NCI-H460 (cell line): ENCODE results near the gene PROM2. TPM values are rescaled to one million over a fixed set of nuclear protein-coding genes. Genes with fewer than 3 reads are reported as not detected.

Experiments used
- DNase-seq: peaks from one replicate; pipeline ENCODE4 v3.0.0-alpha.2; 2016; ENCODE audit warnings: low read depth; ENCODE audit errors: extremely low read depth
- total RNA-seq: library from RNA; depleted of rRNA; stranded (reverse); fragments of >200 nt; shearing (Covaris generic); gene quantifications from 2 replicates; pipeline ENCODE4 v1.2.3, GENCODE V29; 2014

PROM2 gene
- total RNA-seq, 1 experiment from 2014 or later, result 0.15 TPM

DNA sequence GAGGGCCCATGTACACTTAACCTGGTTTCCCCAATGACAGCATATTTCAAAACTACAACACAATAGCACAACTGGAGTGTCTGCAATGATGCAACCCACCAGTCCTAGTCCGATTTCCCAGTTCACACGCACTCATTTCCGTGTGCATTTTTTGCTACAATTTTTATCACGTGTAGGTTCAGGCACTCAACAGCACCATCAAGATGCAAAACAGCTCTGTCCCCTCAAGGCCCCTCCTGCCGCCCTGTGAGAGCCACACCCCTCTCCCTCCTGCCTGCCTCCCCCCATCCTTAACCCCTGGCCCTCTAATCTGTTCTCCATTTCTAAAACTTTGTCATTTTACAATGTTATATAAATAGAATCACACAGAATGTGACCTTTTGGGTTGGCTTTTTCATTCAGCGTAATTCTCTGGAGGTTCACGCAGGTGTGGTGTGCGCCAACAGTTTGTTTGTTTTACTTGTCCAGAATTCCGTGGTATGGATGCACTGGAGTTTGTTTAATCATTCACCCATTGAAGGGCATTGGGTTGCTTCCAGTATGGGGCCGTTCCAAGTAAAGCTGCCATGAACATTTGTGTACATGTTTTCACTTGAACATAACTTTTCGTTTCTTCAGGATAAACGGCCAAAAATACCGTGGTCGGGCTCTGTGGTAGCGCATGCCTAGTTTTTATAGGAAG is 31.3 kb downstream of the PROM2 start:
- DNase-seq, result no peak

DNA sequence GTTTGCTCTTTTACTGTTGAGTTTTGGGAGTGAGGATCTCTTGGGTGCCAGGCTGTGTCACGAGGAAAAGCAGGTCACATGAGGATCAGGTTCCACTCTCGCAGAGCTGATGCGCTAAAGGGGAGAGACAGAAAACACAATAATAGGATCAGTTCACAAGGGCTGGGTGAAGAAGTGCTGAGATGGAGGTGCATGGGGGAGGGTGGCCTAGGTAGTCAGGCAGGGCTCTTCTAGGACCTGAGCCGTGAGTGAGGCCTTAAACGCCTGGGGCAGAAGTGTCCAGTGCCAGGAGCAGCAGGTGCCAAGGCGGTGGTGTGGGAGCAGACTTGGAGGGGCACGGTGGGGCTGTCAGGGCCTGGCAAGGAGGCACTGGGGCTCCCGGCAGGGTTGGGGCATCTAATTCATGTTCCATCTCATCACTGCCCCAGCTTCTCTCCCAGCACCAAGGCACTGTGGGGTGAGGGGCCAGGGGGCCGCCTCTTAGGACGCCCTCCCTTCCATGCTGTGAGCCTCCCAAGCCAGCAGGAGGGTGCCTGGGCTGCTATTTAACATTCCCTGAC is 32.2 kb downstream of the PROM2 start:
- no peak for DNase-seq

DNA sequence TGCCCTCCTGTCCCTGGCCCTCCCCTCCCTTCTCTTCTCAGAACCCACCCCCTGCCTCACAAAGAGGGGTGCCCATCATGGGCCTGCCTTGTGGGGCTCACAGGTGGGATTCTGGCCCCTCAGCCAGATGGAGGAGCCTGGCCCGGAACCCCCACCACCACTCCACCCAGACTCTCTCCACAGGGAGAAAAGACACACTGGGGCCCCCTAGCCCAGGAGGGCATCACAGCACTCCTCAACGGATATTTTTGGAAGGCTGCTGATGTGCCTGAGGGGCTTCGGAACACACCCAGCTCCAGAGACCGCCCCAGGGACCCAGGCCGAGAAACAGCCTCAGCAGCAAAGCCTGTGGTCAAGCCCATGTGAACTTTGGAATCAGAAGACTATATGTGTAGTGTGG is 32.8 kb downstream of the PROM2 start:
- DNase-seq, result no peak

DNA sequence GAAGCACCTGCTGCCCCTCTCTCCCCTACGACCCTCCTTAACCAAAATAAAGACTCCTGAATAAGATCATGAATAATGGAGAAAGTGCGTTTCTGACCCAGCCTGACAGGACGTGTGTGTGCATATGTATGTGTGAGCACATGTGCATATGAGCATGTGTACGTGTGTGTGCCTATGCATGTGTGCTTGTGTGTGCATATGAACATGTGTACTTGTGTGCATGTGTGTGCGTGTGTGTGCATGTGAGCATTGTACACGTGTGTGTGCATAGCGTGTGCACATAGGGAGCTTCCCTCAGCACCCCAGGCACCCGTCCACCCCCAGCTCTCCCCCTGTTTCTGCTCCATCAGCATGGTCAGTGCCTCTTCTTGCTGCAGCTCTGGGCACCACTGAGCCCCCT is 33.6 kb downstream of the PROM2 start:
- DNase-seq, result no peak

DNA sequence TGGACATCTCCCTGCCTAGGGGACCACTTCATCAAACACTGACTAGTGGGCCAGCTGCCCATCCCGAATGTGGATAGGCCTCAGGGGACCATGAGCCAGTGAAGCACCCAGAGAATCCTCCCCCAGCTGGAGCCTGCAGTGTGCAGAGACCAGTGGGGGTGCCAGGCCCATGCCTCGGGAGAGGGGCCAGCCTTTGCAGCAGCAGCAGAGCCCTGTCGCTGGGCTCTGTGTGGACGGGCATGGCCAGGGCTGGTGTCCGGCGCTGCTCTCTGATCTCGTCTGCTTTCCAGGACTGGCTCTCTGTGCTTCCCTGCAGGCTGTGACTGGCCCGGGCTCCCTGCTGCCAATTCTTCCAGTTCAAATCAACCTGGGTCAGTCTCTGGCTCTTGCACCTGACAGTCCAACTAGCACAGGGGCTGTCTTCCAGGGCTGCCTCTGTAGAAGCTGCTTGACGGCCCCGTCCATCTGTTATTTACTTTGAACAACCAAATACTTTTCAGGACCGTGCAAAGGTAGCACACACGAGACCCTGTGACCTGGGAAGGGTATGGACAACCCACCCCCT is 34.3 kb downstream of the PROM2 start:
- DNase-seq, result no peak

DNA sequence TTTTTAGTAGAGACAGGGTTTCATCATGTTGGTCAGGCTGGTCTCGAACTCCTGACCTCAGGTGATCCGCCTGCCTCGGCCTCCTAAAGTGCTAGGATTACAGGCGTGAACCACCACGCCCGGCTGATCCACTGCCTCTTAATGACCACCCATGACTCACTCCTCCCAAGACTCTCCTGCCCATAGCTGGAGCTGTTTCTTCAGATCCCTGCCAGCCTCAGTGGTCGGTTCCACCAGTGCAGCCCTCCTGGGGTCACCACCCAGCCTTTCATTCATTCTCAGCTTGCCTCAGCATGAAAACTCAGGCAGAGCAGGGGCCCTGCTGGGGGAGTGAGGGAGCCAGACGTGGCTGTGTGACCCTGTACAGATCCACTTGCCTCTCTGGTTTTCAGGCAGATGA is 35.4 kb downstream of the PROM2 start:
- DNase-seq, result no peak

DNA sequence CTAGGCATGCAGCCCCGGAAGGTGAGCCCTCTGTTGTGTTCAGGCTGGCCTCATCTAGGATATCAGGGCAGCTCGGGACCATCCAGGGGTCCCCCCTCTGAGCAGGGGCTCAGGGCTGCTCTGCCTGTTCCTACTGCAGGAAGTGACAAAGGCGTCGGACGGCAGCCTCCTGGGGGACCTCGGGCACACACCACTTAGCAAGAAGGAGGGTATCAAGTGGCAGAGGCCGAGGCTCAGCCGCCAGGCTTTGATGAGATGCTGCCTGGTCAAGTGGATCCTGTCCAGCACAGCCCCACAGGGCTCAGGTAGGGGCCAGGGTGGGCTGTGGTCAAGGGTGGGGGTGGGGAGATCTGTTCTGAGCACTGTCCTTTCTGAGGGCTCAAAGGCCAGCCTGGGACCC is 36.0 kb downstream of the PROM2 start:
- no peak for DNase-seq

DNA sequence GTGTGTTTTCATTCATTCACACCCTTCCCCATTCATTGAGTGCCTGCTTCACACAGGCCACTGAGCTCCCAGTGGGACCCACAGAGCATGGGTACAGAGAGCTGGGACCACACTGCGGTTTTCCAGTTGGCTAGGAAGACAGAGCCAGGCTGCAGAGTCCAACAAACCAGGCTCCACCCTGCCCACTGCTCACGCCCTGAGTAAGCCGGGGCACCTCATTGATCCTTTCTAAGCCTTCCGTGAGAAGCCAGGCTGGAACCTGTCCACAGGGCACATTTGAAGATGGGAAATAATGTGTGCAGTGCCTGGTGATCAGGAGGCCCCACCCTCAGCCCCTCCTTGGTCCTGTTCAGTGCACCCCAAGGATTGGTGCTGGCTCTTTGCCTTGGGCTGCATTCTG is 36.4 kb downstream of the PROM2 start:
- no peak for DNase-seq

DNA sequence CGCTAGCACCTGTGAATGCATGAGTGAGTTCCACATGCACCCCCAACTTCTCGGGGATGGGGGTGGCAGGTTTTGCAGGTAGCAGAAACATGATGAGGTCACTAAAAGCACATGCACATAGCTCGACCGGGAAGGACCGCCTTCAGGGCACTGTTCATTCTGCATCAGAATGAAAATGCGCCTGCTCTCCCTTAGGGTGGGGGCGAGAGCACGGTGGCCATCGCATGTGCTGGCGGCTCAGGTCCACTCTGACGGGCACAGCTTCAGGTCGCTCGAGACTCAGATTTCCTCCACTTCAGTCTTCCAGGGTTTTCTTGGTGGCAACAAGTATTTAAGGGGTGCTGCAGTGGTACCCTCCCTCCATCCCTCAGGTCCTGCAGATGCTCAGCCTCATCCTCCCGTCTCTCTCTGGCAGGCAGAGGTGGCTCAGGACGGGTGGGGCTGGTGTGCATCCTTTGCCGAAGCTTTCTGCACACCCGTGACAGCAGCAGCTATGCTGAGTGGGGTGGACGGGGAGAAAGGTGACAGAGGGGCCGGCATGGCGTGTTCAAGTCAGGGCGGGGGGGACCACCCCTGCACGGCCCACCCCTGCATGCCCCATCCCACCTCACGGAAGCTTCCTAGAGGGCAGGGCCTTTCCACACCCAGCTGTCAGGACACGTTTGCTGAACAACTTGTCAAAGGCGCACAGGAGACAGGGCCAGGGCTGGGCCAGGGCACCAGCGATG is 37.7 kb downstream of the PROM2 start:
- no peak for DNase-seq

DNA sequence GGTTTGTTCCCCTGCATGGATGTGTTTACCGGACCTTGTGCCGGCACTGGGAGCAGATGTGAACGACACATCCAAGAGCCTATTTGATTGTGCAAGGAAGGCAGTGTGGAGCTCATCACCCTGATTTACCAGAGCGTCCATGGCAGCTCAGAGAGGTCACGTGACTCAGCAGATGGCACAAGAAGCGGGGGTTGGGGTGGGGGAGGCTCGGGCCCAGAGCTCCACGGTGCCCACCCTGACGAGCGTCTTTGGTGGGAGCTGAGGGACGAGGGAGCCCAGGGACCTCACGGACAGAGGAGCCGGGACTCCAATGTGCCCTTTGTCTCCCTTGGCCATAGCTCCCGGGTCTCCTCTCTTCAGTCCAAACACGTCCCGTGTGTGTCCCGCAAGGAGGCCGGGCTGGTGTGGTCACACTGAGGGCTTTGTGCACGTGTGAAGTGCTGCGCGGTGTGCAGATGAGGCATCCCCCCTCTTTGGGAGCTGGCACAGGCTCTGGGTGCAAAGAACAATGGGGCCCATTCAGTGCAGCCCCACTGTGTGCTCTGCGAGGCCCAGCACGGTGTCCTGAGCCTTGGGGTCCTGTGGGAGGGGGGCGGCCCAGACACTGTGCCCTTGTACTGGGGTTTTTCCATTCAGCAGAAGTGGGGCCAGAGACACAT is 38.4 kb downstream of the PROM2 start:
- DNase-seq, result no peak

DNA sequence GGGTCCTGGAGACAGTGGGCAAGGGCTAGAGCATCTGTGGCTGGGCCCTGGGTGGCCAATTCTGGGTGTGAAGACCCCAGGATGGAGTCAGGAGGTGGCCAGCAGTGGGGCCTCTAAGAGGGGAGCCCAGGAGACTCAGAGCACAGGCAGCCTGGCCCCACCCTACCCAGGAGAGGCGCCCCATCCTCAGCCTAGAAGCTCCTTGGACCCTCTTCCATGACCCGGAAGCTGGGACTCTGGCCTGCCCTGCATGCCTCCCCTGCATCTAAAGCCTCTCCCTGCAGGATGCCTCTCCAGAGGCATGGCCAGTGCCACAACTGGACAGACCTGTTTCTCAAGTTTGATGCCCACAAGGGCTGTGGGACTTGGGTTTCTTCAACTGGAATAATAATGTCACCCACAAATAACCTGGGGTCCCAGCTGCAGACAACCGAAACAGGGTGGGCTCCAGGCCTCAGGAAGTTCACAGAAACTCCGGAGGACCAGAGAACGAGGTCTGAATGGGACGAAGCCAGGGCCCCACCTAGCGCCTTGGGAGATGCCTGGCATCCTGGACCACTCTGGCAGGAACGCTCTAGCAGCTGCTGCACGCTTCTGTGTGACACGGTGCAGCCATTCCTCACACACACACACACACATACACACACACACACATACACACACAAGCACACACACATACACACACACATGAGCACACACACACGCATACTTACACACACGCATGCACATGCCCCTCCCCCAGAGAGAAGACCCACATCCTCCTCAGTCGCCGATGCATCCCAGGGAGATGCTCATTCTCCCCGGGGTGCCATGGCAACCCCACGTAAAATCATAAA is 39.3 kb downstream of the PROM2 start:
- DNase-seq, result no peak

DNA sequence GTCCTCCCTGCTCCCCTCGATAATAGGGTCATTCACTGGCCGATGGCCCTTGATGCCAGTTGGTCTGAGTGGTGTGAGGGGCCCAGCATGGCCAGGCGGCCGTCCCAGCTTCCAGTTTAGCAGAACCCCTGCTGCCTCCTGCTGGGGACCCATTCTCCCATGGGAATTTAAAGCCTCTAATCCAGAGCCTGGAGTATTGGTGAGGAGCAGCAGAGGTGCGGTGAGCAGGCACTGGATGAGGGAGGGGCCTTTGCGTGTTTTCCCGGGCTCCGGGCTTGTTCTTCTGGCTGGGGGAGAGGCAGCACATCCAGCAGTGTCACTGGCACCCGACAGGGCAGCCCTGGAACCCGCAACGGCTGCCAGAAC is 40.3 kb downstream of the PROM2 start:
- DNase-seq, result no peak

DNA sequence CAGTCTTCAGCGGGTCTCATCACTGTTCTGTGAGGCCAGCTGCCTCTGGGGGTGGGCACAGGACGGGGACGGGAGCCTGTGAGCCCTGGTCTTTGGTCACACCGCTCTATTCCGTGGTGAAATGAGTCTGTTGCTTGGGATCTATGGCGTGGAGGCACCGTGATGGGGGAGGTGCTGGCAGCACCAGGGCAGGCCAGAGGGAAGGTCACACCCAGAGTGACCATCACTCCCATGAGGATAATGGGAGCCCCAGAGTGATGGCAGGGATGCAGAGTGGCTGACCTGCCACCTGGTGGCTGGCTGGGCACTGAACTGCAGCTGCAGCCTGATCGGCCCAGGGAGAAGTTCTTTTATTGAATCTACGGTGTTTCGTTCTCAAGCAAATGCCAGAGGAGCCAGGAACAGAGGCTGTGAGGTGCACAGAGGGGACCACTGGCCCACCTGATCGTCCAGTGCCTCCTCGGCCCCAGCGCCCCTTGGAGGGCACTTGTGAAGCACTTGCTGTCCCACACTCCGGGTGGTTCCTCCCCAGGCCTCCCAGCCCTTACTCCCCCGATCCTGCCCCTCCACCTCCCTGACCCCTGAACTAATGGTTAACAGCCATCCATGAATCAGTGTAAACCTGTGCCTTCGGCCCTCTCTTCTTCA is 40.8 kb downstream of the PROM2 start:
- no peak for DNase-seq

DNA sequence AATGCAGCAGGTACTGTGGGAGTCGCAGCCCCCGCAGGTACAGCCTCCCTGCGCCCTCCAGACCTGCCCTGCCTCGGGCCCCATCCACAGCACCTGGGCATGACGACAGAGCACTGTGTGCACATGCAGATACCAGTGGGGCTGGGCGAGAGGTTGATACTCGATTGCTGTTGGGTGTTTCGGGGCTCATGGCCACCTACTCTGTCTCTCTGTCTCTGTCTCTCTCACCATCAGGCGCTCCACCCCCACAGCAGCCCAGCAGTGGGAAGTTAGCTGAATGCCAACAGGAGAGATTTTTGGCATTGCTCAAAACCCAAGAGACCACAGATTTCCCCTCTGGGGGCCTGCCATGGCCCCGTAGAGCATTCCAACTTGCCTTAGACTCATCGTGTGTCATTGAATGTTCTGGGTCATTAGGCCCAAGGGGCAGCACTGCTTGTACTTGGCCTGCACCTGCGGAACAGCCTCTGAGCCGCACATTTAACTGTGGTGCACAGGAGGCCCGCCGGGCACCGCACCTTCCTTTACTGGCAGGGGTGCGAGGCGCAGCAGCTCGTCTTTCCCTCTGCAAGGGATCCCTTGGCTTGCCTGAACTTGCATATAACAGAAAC is 41.7 kb downstream of the PROM2 start:
- no peak for DNase-seq

DNA sequence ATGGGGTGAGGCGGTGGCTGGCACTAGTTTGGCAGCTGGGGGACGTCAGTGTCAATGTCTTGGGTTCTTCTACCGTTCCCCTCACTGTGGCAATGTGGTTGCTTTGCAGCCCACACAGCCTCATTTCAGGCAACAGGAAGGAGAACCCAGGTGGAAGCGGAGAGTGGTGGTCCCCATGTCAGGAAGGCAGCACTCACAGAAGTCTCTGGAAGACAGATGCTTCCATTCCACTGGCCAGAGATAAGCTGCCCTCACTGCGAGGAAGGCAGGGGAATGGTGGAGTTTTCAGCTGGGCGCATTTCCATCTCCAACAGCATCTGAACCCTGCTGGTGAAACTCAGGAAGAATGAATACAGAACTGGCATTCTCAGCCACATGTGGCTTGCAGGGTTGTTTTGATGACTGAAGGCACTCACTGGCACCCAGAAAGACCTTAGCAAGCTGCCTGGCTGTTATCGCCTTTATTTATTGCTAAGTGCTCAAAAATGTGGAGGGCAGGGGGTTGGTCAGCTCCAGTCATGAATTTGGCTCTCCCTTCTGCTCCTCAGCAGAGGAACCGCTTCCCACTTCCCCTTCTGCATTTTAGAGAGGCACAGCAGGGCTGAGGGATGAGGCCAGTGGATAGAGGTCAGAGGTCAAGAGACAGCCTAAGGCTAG is 42.3 kb downstream of the PROM2 start:
- DNase-seq, result no peak

DNA sequence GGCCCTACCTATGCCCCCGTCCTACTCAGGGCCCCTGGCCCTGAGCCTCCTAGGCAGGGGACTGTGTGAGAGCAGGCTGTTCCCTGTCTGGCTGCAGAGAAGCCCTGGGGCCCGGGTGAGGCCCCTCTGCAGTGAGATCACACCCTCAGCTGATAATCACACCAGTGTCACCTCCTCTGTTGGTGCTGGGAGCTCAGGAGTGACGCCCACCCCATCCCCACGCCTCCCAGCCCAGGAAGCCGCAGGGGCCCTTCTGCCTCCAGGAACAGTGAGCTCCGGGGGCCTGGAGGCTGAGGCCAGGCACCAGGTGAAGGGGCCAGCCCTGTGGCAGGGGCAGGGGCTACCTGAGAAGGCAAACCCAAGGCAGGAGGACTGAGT is 42.9 kb downstream of the PROM2 start:
- DNase-seq, result no peak

DNA sequence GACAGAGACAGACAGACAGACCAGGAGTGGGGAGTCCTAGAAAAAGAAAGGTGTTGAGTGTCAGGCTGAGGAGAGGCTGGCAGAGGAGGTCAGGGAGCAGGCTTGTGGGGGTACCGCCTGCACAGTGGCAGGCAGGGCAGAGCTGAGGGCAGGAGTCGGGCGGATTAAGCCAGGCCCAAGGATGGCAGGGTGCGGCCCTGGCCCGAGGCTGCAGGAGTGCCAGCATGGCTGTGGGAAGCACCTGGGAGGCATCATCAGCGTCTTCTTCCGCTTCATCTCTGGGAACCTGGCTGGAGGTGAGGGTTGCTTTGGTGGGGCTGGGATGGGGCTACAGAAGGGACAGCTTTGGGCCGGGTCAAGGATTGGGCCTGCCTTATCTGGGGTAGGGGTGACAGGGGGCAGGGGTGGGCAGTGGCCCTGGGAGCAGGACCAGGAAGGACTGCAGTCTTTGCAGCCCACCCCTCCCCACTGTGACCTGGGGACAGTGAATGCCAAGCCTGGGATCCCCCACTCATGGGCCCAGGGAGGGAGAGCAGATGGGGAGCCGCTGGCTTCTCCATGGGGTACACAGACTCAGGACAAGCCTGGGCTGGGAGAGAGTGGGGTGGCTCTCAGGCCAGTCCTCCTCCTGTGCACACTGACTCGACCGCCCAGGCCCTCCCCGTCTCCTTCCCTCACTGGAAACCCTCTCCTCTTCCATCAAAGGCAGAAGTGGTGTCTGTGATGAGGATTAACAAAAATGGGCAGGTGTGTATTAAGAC is 43.6 kb downstream of the PROM2 start:
- DNase-seq, result no peak

DNA sequence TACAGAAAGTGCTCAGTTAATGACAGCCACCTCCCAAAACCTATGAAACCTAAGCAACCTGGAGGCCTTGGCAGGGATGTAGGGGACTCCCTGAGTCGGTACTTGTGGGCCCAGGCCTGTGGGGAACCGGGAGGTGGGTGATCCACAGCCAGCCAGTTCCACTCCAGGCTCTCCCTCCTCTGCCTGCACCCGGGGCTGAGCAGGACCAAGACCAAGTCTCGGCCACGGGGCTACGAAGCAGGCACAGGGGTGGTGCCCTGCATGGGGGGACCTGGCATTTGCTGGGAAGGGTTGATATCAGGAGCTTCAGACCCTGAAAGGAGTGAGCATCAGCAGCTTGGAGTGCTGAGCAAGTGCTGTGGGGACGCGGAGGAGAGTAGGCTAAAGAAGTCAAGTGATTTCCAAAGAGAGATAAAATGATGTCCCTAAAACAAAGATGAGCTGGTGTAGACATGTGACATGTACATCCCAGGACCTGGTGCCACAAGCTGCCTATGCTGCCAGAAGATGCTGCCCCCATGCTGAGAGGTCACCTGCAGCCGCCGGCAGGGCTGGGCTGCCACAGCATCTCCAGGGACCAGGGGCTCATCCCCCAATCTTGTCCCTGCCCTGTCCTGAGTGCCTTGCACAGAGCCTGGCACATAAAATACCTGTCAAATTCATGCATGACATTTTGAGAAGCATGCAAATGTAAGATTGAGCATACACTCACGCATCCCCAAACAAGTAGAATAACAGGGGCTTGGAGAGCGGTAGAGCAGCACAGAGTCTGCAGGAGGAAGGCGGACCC is 44.4 kb downstream of the PROM2 start:
- no peak for DNase-seq
